Muscle of leg (tissue), 11 donors: Measurements from ENCODE around the gene SNAP91. TPM values are rescaled to one million over a fixed set of nuclear protein-coding genes. Genes with fewer than 3 reads are reported as not detected.
"Not testable (repeated sequence)": the region's sequence is repeated elsewhere in the genome, so short reads cannot be mapped to it uniquely, and the experiment has no call there.

ENCODE experiments used
- DNase-seq: peaks from one replicate; pipeline ENCODE4 v3.0.0; 2013
- H3K27ac ChIP-seq: one replicate; pipeline ENCODE4 v1.5.1; 2013; ENCODE audit warnings: mild to moderate bottlenecking, low read length, control low read depth
- H3K27me3 ChIP-seq: one replicate; pipeline ENCODE4 v1.6.1; 2013; ENCODE audit warnings: low read length; ENCODE audit not compliant: control insufficient read depth, insufficient read depth
- H3K36me3 ChIP-seq: one replicate; pipeline ENCODE4 v1.6.1; 2013; ENCODE audit warnings: low read length; ENCODE audit not compliant: control insufficient read depth, insufficient read depth
- H3K4me1 ChIP-seq: one replicate; pipeline ENCODE4 v1.6.1; 2013; ENCODE audit warnings: low read length; ENCODE audit not compliant: control insufficient read depth, insufficient read depth
- H3K4me3 ChIP-seq: one replicate; pipeline ENCODE4 v1.5.1; 2013; ENCODE audit warnings: low read length, control low read depth
- H3K9me3 ChIP-seq: replicated peaks from 2 replicates; pipeline ENCODE4 v1.6.1; 2013; ENCODE audit warnings: low read depth, low read length; ENCODE audit not compliant: control insufficient read depth
- WGBS: methylation state at CpG from one replicate; pipeline ENCODE4 v1.1.5; 2013; ENCODE audit warnings: missing lambda C conversion rate; ENCODE audit not compliant: insufficient coverage; 5-methylcytosine and 5-hydroxymethylcytosine counted together
- polyA plus RNA-seq, 8 donors: library from polyadenylated mRNA; unstranded; fragments of 120-200 nt; gene quantifications; one replicate each; pipeline versions ENCODE4 v1.2.1 to v1.2.3, GENCODE V29; 2013; ENCODE audit warnings: inconsistent platforms in 1 of 8, low replicate concordance in 1 of 8; ENCODE audit not compliant: insufficient read length in 8 of 8, insufficient read depth in 1 of 8
- total RNA-seq: library from RNA; stranded (reverse); fragments of 120-200 nt; gene quantifications from one replicate; pipeline ENCODE4 v1.2.4, GENCODE V29; 2013

Gene SNAP91
- total and polyA plus RNA-seq, 9 donors: 0.92 to 2.3 (median 1.5) TPM

GRCh38 chr6:83600459-83600858 lies 108.4 kb downstream of the SNAP91 start:
- H3K9me3 ChIP-seq: no peaks in the 10 kb centered on the region
- no peaks in the 10 kb centered on the region for H3K4me1 ChIP-seq
- no peaks in the 10 kb centered on the region for H3K36me3 ChIP-seq
- peak; percentile 85 for DNase-seq
- WGBS: no CpG with 5 or more reads among the region's 1 CpG
- H3K4me3 ChIP-seq: no peak overlapping the region
- H3K27me3 ChIP-seq: no peaks in the 10 kb centered on the region
- no peak overlapping the region for H3K27ac ChIP-seq

GRCh38 chr6:83597511-83597910 lies 111.4 kb downstream of the SNAP91 start:
- H3K36me3 ChIP-seq: no peaks in the 10 kb centered on the region
- WGBS: 70% methylated on average over 1 of the region's 1 CpG
- H3K4me3 ChIP-seq: no peak overlapping the region
- H3K9me3 ChIP-seq: no peaks in the 10 kb centered on the region
- H3K27ac ChIP-seq: no peak overlapping the region
- DNase-seq: peak; percentile 8
- no peaks in the 10 kb centered on the region for H3K27me3 ChIP-seq
- no peaks in the 10 kb centered on the region for H3K4me1 ChIP-seq

- no peaks in the 10 kb centered on the region for H3K27me3 ChIP-seq
- DNase-seq: no peak
- H3K27ac ChIP-seq: no peak overlapping the region
- H3K4me3 ChIP-seq: no peak overlapping the region
- WGBS: no CpG with 5 or more reads among the region's 1 CpG
- no peaks in the 10 kb centered on the region for H3K9me3 ChIP-seq
- no peaks in the 10 kb centered on the region for H3K36me3 ChIP-seq
- no peaks in the 10 kb centered on the region for H3K4me1 ChIP-seq
Measured at GRCh38 chr6:83597051-83597450, 111.8 kb downstream of the SNAP91 start.

GRCh38 chr6:83594941-83595340 lies 114.0 kb downstream of the SNAP91 start:
- H3K9me3 ChIP-seq: no peaks in the 10 kb centered on the region
- no peaks in the 10 kb centered on the region for H3K4me1 ChIP-seq
- no peak overlapping the region for H3K4me3 ChIP-seq
- H3K27me3 ChIP-seq: no peaks in the 10 kb centered on the region
- no peaks in the 10 kb centered on the region for H3K36me3 ChIP-seq
- no peak for DNase-seq
- H3K27ac ChIP-seq: no peak overlapping the region

- no peaks in the 10 kb centered on the region for H3K27me3 ChIP-seq
- WGBS: 97% methylated on average over 6 of the region's 9 CpGs
- no peak overlapping the region for H3K4me3 ChIP-seq
- H3K27ac ChIP-seq: no peak overlapping the region
- no peak for DNase-seq
- H3K36me3 ChIP-seq: no peaks in the 10 kb centered on the region
- no peaks in the 10 kb centered on the region for H3K9me3 ChIP-seq
- H3K4me1 ChIP-seq: no peaks in the 10 kb centered on the region
Measured at GRCh38 chr6:83593395-83593785, 115.5 kb downstream of the SNAP91 start.

- Histone ChIP-seq H3K27ac (no peak overlapping the region), H3K4me3 (no peak overlapping the region), H3K9me3 (no peaks in the 10 kb centered on the region), H3K4me1 (no peaks in the 10 kb centered on the region), H3K36me3 (no peaks in the 10 kb centered on the region), H3K27me3 (no peaks in the 10 kb centered on the region)
- WGBS: 80% methylated on average over 1 of the region's 2 CpGs
- no peak for DNase-seq
Measured at GRCh38 chr6:83592770-83593394, 116.0 kb downstream of the SNAP91 start.

GRCh38 chr6:83590416-83590815 lies 118.5 kb downstream of the SNAP91 start:
- Histone ChIP-seq H3K27me3 (no peaks in the 10 kb centered on the region), H3K27ac (no peak overlapping the region), H3K36me3 (no peaks in the 10 kb centered on the region), H3K9me3 (no peaks in the 10 kb centered on the region), H3K4me1 (no peaks in the 10 kb centered on the region), H3K4me3 (no peak overlapping the region)
- WGBS: no CpG with 5 or more reads among the region's 1 CpG
- DNase-seq: no peak

- Histone ChIP-seq H3K27me3 (no peaks in the 10 kb centered on the region), H3K9me3 (no peaks in the 10 kb centered on the region), H3K36me3 (no peaks in the 10 kb centered on the region), H3K4me1 (no peaks in the 10 kb centered on the region), H3K4me3 (no peak overlapping the region), H3K27ac (no peak overlapping the region)
- DNase-seq: peak; percentile 41
Measured at GRCh38 chr6:83589076-83589475, 119.8 kb downstream of the SNAP91 start.

GRCh38 chr6:83578057-83578456 lies 130.8 kb downstream of the SNAP91 start:
- no peak overlapping the region for H3K4me3 ChIP-seq
- no peaks in the 10 kb centered on the region for H3K4me1 ChIP-seq
- H3K9me3 ChIP-seq: no peaks in the 10 kb centered on the region
- no peak overlapping the region for H3K27ac ChIP-seq
- H3K27me3 ChIP-seq: no peaks in the 10 kb centered on the region
- DNase-seq: no peak
- no CpG with 5 or more reads among the region's 1 CpG for WGBS
- H3K36me3 ChIP-seq: no peaks in the 10 kb centered on the region

GRCh38 chr6:83574783-83575182 lies 134.1 kb downstream of the SNAP91 start:
- no peaks in the 10 kb centered on the region for H3K4me1 ChIP-seq
- no peaks in the 10 kb centered on the region for H3K27me3 ChIP-seq
- DNase-seq: no peak
- H3K4me3 ChIP-seq: no peak overlapping the region
- WGBS: 82% methylated on average over 5 of the region's 6 CpGs
- H3K9me3 ChIP-seq: no peaks in the 10 kb centered on the region
- no peak overlapping the region for H3K27ac ChIP-seq
- H3K36me3 ChIP-seq: no peaks in the 10 kb centered on the region

GRCh38 chr6:83571663-83572185 lies 137.2 kb downstream of the SNAP91 start:
- not testable (repeated sequence) for H3K4me3 ChIP-seq
- 85% methylated on average over 3 of the region's 4 CpGs for WGBS

More at GRCh38 chr6:83571663-83572185, 137.2 kb downstream of the SNAP91 start:
- H3K36me3 ChIP-seq, H3K4me1 ChIP-seq, H3K27me3 ChIP-seq, H3K27ac ChIP-seq, DNase-seq, H3K9me3 ChIP-seq: not testable (repeated sequence)
